Activated T-cell treated with anti-CD3 and anti-CD28 coated beads, Interleukin-2, amount 50 U/mL, for 48 hours (primary cell): ENCODE measurements around the gene RSPH1.

ENCODE experiments used
- DNase-seq, 2 experiments: peaks; one replicate each; pipeline ENCODE4 v3.0.0-alpha.2; 2020

Gene RSPH1

DNA sequence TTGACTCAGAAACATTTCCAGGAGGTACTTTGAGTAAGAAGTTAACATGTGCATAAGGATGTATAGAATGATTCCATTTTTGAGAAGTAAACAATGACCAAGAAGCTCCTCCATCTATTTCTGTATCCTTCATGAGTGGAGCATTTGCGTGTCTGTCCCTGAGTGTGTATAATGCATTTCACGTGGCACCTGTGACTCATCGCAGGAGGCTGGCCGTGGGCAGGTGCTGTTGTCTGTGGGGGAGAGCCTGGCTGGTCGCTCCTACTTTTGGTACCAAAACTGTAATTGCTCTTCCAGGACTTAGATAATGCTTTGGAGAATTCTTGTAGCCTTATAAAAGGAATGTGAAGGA lies 34.1 kb upstream of the RSPH1 start:
- peak in 1 of 2 experiments; percentile 37 for DNase-seq

DNA sequence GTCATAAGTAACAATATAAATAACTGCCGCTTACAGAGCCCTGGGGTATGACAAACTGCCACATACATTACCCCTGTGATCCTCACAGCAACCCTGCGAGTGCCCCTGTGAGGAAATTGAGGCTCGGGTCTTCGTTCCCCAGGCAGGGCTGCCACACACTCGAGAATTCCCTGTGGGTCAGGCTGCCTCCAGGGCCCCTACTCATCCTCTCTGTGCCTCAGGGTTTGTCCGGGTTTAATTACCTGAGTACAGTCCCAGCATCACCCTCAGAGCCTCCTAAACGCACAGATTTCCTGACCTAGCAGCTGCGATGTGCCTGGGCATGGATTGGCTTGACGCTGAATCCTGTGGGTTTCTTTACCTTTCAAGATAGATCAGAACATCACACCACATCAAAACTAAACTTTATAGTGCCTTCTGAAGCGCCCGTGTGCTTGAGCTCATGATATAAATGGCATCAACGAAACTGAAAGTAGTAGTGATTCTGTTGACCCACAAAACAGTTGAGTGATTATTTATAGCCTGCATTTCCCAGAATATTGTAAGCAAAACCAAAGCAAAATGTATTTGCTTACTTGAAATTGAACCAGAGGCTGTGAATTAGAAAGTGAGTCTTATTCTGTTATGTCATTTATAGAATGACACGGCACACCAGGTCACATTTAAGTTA lies 31.6 kb upstream of the RSPH1 start:
- DNase-seq: peak; percentile 67 to 69

DNA sequence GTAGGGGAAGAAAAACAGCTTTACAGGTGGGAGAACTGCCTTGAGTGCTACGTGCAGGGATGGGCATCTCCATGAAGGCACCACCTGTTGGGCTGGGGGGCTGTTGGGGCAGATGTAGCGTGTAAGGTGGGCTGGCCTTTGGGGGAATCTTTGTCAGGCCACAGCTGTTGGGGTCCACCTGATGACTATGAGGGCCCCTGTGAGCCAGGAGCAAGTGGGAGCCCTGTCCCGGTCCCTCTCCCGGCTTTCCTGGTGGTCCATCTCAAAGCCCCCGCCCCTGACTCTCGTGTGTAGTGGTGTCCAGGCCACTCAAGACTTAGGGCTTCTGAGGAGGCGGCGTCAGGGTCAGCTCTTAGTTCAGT lies 31.1 kb upstream of the RSPH1 start:
- no peak for DNase-seq

DNA sequence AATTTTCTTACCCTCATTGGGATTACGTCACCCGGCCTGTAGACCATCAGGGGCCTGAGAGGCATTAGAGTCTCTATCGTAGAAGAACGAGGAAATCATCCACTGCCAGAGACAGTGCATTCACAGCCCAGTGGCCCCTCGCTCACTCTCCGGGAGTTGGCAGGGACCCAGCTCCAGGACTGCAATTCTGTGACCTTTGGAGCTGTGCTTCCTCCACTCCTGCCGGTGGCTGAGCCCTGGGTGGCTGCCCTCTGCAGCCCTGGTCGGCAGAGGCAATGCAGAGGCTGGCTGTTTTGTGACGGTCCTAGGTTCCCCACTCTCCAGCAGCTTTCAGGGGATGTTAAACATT lies 30.3 kb upstream of the RSPH1 start:
- no peak for DNase-seq

DNA sequence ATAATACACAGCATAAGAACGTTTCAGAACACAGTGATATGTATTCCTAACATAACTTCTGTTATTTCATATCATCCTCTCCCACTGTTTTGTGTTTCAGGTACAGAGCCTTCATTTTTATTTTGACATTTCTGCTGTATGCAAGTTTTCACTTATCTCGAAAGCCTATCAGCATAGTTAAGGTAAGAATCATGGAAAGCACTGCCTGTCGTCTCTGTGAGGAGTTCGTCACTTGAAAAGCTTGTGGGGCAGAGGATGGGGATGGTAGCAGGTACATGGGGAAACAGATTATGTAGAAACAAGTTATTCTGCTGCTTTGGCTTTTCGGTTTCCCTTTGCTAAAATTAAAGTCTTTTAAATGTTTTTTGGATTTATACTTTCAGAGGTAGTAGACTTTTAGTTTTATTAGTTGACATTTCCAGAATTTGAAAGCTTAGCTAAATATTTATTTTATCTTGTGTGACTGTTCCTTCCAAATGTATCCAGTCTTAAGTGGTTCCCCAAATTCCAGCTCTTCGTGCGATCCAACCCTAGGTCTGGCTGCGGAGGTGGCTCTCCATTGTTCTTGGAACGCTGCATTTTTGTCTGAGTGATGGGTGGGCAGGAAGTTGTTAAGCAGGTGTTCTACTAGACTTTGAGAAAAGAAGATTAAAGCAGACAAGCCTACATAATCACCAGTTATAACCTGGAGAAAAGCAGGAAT lies 29.8 kb upstream of the RSPH1 start:
- DNase-seq: no peak

DNA sequence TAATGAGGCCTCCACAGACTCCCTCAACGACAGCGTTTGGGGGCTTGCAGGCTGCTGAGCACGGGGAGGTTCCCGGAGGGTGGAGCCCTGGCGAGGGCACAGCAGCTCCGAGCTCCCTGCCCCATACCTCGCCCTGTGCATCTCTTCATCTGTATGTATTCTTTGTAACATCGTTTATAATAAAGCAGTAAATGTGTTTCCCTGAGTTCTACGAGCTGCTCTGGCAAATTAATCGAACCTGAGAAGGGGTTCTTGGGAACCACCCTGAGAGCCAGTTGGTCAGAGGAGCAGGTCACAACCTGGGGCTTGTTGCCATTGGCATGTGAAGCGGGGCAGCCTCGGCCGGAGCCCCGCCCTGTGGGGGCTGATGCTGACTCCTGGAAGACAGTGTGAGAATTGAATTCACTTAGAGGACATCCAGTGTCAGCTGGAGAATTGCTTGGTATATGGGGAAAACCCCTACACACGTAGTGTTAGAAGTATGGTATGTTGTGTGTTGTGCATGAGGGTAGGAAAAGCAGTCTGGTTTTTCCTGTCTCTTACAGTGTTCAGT lies 29.1 kb upstream of the RSPH1 start:
- DNase-seq: no peak

DNA sequence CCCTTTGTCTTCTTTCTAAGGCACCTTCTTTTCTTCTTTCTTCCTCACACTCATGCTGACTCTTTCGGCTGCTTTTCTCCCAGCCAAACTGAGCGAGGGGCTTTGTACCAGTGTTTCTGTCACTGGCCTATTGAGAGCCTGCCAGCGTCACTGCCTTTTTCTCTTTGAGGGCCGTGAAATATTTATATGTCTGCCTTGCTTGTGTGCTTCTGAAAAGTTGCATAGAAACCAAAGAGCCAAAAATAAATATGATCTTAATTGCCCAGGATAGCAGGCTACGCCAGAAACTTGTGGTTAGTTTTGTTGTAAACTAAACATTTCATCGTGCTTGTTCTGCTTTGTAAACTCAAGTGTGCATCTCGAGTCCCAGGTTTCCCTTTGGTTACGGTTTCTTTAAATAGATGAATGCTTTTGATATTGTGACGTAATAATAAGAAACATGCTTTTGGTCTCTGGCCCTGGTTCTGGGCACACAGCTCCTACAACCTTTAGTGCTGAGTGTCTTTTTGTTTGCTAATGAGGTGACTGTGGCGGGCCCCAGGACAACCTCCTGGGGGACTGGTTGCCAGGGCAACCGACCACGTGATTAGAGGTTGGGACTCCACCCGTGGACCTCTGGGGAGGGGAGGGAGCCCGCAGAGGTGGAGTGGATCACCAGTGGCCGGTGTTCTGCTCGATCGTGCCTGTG lies 28.5 kb upstream of the RSPH1 start:
- DNase-seq: peak; percentile 39 to 50

DNA sequence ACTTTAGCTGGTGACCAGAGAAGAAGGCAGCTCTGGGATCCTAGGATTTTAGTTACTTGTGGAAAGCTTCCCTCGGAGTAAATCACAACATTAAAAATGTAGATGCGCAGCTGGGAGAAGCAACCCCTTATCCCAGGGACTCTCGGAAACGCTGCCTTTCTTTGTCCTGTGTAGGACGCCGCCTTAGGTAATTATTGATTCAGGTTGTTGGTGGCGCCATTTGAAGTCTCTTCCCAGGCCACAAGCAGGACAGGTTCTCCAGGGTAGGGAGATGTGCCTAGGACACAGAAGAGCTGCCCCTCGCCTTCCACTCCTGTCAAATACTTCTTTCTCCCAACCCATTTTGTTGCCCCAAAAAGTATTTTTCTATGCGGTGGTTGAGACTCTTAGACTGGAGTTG lies 27.9 kb upstream of the RSPH1 start:
- DNase-seq: no peak

DNA sequence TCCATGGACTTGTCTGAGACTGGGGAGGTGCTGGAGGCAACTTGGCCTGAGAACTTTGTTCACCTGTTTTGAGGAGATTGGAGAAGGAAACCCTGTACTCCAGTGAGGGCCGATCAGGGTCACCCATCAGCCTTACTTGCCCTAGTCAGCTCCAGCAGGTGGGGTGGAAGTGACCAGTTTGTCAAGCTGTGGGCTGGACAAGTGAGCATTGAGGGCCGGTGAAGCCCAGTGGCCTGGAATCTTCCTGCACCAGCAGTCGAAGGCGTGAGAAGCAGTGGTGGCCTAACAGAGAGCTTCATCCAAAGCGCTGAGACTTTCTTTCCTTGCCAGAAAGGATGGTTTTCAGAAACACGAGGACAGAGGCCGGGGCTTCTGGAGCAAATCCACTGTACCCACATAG lies 27.2 kb upstream of the RSPH1 start:
- DNase-seq: no peak

DNA sequence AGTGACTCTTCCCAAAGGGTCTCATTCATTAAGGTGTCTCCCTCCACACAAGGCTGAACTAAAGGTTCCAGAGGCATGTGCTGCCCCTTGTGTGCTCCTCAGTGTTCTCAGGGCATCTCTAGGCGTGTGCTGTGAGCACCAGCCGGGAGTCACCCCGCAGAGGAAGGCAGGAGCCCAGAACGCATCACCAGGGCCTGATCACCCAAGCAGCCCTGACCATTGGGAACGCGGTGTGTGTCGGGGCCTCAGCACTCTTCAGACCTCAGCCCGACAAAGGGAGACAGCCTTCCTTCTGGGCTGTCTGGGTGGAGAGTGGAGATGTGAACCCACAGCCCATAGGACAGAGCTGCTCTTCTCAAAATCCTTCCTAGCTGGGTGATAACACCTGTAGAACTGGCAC lies 26.7 kb upstream of the RSPH1 start:
- no peak for DNase-seq

DNA sequence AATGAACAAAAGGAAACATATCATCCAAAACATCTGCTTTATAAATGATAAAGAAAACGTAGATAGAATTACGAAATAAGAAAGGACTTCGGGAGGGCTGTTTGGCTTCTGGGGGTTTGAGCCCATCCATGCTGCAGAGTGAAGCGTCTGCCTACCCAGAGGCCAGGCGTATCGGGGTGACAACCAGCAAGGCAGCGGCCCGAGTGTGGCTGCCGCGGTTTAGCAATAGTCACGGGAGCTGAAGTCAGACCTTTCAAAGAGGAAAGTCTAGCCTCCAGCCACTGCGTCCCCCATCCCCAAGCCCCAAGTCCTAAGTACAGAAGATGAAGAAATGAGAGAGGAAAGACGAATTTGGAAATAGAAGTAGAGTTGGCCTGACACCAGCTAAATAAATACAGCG lies 26.2 kb upstream of the RSPH1 start:
- DNase-seq: no peak

DNA sequence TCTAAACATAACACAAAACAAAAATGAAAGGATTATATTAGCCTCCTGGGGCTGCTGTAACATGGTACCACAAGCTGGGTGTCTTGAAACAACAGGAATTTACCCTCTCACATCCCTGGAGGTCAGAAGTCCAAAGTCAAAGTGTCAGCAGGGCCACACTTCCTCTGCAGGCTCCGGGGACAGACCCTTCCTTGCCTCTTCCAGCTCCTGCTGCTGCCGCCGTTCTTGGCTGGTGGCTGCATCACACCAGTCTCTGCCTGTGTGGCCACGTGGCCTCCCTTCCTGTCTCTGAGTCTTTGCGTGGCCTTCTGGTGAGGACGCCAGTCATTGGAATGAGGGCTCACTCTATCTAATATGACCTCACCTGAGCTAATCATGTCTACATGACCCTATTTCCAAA lies 25.8 kb upstream of the RSPH1 start:
- DNase-seq: no peak

DNA sequence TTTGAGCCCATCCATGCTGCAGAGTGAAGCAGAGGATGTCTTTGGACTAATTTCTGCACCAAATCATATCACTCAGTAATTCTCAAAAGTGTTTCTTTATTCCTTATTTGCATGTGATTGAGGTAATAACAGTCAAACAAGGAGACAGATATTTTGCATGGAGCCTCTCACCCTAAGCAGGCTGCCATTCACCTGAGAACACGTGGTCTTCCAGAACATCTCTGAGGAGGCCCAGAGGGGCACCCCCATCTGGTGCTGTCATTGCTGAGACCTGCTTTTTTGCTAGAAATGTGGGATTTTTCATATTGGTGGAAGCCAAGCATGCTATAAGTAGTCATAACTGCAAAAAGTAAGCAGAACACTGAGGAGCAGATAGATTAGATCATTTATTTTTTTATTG lies 25.4 kb upstream of the RSPH1 start:
- no peak for DNase-seq

DNA sequence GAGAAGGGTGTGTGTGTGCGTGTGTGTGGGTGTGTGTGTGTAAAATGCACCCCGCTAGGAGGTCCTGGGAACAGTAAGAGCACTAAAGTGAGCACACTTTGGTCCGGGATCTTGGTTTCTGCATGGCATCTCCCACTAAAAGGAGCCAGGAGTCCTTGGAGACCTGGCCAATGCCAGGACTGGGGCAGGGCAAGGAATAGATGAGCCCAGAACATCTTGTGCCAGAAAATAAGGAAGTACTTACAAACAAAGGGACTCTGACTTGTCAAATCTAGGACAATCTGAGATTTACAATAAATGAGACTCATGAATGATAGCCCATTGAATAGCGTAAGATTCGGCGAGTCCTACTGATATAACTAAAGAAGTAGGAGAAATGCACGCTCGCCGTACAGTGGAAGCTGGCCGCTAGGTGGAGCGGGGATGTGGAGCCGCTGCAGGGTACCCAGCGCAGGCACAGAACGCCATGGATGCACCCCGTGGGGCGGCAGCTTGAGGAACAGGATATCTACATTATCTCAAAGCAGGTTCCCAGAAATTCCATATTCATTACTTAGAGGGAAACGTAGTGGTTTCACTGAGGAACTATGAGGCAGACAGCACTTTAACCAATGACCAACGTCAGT lies 24.7 kb upstream of the RSPH1 start:
- no peak for DNase-seq

DNA sequence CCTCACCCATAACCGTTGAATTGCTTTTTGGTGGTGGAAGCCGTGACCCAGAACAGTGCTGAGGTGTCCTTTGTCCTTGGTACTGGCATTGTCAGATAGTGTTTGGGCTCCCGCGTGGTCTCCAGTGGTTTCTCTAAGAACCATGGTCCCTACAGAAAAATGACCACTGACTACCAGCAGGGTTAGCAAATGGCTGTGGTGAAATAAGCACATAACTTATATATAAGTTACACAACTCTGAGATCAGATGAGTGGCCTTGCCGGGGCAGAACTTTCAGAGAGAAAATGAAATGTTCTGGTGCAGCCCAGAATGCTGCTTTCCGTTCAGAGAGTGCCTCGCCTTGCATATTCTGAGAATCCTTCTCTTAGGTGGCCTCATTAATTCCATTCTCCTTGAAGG lies 22.6 kb upstream of the RSPH1 start:
- no peak for DNase-seq

DNA sequence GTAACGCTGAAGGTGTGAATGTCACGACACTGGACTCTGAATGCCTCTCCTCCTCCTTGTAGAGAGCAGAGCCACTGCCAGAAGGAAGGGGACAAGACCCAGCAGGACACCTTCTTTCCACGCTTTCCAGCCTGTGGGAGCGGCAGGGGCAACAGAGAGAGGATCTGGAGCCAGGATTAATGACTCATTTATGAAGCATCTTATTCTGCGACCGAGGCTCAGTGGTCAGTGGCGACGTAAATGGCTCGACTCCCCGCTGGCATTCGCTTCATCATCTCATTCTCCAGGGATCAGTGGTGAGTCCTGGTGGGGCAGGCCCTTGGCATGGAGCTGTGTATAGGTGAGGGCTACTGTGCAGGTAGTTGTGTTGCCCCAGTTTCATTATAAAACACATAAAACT lies 22.2 kb upstream of the RSPH1 start:
- DNase-seq: no peak

DNA sequence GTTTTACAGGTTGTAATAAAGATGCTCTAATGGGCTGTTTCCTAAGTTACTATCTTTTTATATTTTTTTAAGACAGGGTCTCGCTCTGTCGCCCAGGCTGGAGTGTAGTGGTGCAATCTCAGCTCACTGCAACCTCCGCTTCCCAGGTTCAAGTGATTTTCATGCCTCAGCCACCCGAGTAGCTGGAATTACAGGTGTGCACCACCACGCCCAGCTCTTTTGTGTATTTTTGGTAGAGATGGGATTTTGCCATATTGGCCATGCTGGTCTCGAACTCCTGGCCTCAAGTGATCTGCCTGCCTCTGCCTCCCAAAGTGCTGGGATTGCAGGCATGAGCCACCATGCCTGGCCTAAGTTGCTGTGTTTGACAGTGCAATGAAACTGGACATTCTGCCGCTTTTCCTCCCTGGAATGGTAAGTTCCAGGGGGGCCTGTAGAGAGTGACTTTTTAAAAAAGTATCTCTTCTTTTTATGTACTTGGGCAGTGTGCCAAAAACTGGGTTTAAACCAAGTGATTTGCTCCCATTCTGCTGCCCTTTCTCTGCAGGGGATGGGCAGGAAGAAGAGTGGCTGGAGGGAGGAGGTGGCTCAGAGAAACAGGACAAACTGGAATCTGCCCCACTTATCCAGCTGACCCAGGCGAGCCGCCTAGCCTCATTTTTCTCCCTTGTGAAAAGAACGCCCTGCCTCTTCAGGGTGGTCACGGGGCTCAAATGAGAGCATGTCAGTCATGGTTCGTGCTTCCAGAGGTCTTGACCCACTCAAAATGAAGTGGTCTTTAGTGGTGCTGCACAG lies 19.9 kb upstream of the RSPH1 start:
- DNase-seq: no peak

DNA sequence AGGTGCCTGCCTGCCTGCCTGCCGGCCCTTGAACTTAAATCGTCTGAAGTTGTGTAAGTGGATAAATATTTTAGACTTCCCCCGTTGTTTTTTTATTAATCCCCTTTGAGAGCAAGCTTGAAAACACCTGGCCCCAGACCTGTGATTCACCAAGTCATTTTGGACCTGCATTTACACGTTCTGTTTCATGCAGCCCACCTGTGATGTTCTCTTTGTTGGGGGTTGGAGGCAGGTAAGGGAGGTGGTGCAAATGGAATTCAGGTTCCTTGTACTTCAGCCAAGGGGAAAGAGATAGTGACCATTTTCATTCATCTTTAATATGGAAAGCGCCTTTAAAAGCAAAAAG lies 18.8 kb upstream of the RSPH1 start:
- no peak for DNase-seq

DNA sequence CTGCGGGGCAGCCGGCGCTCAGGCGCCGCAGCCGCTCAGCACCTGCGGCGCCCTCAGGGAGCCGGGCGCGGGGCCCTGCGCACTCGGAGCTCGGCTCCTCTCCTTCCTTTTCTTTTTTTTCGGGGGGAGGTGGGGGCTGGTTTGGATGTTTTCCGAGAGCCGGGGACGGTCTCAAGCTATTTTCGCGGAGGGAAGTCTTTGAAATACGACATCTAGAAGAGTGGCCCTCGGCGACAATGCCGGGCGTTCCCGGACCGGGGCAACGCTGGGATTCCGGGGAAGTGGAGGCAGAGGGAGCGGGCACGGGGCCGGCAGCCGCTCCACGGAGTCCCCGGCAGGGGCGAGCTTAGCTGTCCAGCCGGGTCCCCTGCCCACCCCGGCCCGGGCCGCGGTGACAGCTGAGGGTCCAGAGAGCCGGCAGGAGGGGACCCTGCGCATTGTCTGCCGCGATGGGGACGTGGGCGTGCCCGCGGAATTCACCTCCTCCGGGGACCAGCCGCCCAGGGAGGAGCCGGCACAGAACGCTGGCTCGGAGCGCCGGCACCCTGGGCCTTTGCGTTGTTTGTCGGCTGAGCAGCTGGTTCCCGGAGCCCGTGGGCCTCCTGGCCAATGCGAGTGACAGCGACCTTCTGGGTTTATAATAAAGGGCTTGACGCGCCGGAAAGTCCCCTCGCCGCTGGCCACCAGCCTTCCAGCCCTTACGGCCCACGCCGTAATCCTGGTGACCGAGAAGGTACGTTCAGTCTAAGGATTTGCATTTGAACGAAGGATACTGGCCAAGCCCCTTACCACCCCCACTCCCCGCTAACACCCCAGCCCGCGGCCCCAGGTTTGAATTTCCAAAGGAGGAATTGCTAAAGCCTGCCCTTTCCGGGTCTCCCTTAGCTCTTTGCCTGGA lies 18.2 kb upstream of the RSPH1 start:
- peak; percentile 69 to 79 for DNase-seq

DNA sequence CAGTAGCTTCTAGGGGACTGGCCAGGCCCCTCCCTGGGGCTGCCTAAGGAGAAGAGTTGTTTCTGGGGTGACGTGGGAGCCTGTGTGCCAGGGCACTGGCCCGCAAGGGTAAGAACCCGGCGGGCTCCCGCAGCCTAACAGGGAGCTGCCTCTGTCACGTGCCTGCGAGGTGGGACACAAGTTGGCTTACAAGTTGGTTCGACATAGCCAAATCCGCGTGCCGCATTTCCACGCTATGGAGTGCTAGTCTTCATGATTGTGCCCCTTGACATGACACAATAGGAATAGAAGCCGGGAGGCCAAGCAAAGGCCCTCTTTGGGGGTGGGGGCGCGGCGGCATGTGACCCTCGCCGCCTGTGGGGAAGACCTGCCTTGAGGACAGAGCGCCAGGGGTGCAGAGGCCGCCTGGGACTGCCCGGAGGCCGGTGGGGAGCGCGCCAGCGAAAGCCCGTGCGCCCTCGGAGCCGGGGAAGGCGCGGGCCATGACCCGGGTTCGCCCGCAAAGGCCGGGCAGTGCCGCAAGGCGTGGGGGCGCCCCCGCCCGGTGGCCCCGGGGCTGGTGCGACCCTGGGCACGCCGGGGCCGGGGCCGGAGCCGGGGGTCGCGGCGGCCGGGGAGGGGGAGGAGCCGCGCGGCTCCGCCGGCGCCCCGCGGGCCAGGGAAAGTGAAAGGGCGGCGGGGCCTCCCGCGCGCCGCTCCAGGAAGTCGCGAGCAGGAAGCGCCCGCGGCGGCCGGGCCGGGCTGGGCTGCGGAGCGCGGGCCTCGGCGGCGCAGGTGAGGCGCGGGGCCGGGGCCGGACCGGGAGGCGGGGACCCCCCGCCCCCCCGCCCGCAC lies 17.3 kb upstream of the RSPH1 start, which contains the start of gene SLC37A1:
Gene SLC37A1 (plus strand): TSS at position 702 of the 834 bp plus-strand sequence. CDS start 4,603 bp downstream, outside the sequence.
- peak; percentile 53 to 65 for DNase-seq
